T follicular helper cell (primary cell): ENCODE data around the gene MYB.

Experiments used
- DNase-seq: peaks from one replicate; pipeline ENCODE4 v3.0.0-alpha.2; 2020; ENCODE audit warnings: low read depth

Gene MYB

DNA sequence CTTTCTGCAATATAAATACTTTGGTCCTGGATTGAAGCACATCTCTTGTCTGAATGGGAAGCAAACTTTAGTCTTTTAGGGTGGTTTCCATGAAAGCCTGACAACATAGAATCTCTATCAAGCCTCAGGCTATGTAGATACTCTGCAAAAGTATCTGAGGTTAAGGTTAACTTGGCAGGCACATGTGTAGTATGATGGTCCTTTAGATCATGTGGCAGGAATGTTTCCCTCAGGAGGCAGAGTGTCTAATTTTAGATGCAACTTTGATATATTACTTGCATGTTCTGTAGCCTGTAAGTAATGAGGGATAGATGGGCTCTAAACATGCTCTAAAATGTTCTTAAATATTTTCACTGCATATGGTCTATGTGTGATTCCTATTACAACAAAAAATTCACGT lies 8.2 kb downstream of the MYB start:
- no peak for DNase-seq

DNA sequence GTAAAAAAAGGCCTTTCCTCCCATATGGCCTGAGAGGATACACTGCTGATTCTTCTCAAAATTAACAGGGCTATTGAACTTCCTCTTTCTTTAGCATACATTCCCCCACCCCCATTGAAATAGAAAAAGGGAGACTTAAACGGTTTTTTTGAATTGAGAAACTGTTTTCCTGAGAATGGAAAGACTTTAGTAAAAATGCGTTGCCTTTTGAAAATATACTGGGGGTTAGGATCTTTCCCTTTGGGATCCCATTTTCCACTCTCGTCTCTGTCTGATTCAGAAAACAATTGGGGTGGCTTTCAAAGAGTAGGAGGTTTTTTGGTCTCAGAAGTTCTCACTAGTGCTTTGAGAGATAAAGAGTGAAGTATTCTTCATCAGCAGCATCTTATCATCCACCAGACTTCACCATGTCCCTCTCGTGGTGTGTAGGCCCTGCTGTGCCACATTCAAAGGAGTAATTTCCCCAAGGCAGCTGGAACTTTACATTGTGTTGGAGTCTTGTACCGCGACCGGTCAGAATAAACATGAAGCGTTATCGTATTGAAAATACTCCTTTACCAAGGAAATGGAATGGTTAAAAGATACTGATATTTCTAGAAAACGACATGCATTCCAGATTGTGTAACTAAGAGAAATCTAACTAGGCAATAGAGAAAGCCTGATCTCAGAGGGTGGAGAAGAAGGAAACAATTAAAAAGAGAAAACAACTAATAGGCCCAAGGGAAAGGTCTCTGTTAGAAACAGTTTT lies 10.6 kb downstream of the MYB start:
- DNase-seq, result no peak

DNA sequence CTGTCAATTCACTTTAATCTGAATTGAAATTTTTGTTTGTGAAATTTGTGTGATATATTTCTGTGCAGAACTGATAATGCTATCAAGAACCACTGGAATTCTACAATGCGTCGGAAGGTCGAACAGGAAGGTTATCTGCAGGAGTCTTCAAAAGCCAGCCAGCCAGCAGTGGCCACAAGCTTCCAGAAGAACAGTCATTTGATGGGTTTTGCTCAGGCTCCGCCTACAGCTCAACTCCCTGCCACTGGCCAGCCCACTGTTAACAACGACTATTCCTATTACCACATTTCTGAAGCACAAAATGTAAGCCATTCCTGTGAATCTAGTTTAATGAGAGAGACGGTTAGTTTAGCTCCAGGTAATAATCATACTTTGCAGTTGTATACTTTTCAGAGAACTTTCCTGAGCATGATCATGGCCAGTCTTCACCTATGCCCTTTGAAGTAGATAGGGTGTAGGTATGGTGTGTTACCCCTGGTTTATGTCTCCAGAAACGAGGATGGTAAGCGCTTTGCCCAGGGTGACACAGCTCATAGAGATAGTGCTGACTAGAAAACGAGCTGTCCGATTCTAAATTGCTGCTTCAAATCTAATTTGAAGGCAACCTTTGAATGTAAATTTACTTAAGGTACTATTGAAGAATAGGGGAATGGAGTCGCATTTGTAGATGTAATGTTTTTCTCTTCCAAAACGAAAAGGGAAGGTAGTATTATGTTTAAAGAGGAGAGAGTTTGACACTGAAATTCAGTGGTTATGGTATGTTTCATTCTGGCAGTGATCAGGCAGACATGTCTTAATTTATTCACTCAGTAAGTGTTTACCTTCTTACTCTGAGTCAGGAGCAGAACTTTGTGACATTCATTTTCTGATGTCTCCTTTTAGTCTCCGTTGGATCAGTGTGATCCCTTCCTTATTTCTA lies 11.4 kb downstream of the MYB start:
- DNase-seq, result no peak

DNA sequence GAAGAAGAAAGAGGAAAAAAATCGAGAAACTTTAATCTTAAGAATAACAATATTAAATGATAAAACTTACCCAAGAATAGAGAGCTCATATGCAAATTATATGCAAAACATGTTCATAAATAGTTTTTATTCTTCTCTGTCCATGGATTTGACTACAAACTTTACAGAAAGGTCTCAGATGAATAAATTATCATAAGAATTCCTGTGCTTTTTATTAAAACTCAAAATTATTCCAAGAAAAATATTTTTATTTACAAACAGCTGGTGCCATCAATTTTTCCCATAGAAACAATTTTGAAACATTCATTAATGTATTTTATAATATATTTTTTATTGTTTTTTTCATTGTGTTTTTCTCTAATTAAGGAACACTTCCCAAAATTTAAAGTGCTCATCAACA lies 12.1 kb downstream of the MYB start:
- no peak for DNase-seq

DNA sequence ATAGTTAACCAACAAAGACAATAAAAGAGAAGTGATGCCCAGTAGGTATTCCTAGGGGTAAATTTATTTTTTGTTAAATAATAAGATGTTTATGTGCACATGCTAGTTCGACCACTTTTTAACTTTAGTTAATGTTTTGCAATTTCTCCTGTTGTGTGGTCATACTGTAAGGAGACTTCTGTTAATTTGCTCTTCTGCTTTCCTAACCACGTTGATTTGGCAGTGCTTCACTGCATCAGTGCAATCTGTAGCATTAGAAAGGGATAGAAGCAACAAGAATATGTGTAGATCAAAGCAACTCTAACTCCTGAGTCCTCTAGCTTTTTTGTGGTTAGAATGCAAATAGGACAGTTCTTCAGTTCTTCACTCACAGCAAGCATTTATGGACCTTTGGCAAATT lies 13.9 kb downstream of the MYB start:
- no peak for DNase-seq

DNA sequence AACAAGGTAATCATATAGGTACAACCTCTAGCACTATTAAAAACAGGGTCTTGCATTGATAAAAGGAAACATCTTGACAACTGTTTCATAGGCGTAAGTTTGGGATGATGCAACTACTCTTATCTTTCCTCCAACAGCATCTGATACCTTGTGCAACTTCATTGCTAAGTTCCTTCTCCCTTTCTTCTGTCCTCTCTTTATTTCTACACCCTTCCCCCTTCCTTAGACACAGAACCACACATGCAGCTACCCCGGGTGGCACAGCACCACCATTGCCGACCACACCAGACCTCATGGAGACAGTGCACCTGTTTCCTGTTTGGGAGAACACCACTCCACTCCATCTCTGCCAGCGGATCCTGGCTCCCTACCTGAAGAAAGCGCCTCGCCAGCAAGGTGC lies 14.4 kb downstream of the MYB start:
- DNase-seq, result no peak

DNA sequence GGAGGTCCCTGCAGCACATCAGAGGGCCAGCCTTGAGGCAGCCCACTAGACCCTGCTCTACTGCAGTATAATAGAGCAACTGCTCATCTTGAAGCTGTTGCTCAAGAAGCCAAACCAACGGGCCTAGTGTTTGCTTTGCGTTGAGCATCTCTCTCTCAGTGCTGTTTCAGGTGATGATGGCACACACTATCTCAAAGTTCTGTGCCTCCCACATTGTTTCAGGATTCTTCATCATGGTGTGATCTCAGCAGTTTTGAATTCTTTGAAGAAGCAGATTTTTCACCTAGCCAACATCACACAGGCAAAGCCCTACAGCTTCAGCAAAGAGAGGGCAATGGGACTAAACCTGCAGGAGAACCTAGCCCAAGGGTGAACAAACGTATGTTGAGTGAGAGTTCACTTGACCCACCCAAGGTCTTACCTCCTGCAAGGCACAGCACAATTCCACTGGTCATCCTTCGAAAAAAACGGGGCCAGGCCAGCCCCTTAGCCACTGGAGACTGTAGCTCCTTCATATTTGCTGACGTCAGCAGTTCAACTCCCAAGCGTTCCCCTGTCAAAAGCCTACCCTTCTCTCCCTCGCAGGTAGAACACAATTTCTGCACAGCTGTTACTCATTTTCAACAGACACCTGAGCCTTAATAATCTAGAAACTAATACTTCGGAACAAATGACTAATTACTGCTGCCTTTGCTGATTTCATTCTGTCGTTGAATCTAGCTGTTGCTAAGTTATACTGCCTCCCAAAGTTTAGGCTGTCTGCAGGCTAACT lies 15.8 kb downstream of the MYB start:
- DNase-seq, result no peak

DNA sequence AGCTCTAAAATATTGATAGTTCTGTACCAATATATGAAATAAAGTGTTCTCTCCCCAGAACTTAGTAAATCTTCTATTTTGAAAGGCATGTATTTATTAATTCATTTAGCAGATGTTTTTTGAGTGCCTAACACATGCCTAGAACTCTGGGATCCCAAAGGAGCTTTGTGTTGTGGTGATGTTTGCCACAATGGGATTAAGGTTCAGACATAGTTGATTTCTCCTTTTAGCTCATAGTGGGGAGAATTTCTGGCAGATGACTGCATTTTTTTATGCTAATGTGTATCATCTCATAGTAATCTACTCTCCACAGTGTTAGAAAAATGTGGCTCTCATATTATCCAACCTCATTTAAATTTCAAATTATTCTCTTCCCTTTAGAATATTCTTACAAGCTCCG lies 21.7 kb downstream of the MYB start:
- DNase-seq, result no peak

DNA sequence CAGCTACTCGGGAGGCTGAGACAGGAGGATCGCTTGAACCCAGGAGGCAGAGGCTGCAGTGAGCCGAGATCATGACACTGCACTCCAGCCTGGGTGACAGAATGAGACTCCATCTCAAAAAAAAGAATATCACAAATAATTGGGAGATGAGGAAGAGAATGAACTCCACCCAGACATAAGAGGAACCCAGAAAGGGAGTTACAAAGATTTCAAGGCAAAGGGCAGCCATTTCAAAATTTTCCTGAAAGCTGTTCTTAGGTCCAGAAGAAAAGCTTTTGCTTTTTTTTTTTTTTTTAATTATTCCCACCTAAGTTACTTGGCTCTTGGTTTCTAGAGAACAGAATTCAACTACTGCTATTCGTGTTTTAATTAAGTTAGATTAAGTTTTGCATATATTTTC lies 23.8 kb downstream of the MYB start:
- DNase-seq, result no peak

DNA sequence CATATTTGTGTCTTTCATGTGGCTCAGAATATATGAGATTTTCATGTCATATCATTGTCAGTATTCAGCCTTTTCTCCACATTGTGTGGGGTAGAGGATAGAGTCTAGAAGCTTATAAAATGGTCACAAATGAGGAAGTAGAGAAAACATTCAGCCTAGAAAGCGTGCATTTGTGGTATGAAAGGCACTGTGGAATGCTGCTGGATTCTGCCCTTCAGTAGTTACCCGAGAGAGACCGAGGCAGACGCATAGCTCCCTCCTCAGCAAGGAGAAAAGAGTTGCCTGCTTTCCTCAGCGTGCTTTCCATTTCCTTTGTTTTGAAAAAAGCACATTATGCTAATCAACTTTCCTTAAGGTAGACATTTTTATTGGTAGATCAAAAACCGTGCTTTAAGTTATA lies 28.7 kb downstream of the MYB start:
- DNase-seq, result no peak

DNA sequence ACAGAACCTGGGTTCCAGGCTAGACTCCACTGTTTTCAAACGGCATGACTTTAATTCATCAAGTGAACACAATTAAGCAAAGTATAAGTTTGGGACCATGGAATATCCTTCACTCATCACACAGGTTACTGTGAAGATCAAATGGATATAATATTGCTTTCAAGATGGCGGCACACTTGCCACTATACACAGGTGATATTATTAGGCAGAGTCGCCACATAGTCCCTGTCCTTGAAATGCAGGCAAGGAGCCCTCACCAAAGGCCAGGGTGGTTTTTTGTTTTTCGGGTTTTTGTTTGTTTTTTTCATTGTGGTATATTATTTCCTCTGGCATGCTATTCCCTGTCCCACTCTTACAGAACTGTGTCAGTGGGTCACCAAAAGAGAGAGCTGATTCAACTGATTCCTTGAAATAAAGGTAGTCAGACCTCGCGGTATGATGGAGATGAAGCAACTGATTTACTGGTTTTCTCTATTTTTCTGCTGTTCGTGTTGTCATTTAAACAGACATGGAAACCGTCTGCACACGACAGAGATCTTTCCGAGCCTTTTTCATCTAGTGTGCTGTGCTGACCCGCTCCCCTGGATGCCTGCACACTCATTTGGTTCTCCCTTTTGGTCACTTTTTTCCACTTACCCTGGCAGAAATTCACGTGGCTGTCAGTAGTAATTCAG lies 29.7 kb downstream of the MYB start:
- DNase-seq, result no peak

DNA sequence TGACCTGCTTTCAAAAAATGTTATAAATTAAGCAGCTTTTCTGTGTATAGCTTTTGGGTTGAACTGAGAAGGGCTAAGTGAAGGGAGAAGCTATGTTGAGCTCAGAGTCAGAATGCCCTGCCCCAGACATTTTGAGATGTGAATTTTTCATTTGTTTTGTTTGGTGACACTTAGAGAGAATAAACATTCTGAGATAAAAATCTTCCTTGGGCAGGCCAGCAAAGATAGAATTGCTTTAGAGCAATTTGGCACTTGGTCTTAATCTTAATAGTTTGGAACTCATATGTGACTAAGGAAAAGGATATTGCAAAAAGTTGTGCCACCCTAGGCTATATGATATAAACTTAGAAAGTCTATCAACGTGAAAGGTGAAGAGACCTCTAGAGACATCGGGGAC lies 30.2 kb downstream of the MYB start:
- no peak for DNase-seq

DNA sequence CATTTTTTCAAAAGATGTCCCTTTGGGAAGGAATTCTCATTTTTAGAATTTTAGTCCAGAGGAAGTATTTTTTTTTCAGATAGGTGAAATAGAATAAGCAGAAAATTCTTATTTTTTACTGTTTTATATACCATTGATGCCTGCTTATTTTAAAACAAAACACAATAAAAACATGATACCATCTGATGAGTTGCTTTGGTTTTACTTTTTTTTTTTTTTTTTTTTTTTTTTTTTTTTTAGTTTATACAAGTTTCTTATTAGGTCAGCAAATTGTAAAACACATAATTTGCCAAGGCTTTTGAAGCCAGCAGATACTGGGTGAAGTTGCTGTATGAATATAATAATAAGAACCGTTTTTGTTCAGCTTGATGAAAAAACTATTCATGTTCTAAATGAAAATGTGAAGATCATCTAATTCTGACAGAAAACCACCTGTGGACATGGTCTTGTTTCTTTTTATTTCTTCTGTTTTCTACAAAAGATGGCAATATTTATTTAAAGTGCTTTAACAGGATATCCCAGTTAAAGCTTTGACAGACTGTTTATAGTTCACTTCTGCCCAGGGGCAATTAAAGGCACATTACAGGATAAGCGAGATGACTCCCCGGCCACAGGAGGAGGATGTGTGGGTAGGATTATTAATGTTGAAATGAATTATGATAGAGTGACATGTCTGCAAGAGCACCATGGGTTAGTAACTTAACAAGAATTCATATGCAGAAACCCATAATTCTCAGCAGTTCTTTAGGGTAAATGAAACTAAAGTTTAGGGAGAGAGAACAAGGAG lies 31.1 kb downstream of the MYB start:
- DNase-seq, result no peak

DNA sequence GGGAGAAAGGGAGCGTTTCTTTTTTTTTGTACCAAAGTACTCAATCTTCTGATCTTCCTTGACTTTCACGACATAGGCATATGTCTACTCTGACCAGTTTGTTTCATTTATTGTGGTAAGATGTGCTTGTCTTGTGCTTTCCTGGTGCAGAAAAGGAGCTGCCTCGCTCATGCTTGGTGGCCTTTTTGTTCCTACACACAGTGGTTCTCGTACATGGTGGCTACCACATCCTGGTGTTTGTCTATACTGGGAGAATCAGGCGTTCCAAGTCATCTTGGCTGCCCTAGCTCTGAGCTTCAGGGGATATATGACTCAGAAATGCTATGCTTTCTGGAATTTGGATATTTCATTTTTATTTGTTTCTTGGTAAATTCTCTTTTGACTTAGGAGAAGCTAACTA lies 31.8 kb downstream of the MYB start:
- DNase-seq, result no peak

DNA sequence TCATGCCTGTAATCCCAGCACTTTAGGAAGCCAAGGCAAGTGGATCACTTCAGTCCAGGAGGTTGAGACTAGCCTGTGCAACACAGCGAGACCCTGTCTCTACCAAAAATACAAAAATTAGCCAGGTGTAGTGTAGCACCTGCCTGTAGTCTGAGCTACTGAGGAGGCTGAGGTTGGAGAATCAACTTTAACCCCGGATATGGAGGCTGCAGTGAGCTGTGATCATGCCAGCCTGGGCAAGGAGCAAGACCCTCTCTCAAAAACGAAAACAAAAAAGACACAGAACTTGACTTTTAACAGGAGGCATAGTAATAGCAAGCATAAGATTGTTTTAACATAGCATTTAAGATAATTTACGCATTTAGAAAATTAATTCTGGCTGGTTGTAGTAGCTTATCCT lies 32.5 kb downstream of the MYB start:
- no peak for DNase-seq

DNA sequence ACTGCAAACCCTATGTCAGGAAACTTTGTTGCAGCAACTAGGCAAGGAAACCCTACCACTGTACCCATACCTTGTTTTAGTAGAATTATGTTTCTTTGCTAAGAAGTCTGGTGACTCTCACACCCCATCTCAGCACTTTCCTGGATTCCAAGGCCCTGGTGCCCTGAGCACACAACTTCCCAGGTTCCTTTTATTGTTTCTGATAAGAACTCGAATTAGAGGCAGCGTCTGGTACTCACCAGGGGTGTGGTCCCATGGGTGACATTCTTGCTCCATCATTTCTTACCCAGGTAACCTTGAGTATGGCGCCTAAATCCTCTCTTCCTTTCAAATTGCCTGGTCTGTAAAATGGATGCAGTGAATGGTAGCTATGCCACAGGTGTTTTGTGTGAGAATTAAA lies 34.1 kb downstream of the MYB start:
- no peak for DNase-seq

DNA sequence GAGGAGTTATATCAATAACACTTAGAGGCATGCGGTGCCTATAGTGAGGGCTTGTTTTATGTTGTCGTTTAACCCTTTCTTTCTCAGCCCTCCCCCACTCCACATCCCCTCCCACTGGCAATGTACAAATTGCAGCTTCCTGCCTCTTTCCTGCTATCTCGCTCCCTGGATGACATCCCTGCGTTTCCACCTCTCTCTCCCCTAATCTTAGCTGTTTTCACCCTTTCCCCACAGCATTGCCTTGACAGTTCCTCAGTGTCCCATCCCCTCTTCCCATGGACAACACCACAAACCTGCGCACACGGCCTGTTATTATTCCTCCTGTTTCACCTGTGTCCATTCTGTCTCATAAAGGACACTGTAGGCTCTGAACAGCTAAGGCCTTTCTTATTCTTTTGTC lies 34.5 kb downstream of the MYB start:
- DNase-seq, result no peak

DNA sequence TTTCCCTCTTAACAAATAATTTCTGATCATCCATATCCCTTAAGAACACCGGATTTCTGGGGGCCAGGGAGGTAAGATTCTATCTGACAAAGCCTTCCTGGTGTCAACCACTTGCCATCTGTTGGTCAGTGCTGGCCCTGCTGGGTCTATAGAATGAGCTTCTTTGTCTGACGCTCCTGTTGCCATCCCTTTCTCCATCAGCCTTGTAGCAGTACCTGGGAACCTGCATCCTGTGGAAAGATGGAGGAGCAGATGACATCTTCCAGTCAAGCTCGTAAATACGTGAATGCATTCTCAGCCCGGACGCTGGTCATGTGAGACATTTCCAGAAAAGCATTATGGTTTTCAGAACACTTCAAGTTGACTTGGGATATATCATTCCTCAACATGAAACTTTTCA lies 36.6 kb downstream of the MYB start:
- DNase-seq, result no peak

DNA sequence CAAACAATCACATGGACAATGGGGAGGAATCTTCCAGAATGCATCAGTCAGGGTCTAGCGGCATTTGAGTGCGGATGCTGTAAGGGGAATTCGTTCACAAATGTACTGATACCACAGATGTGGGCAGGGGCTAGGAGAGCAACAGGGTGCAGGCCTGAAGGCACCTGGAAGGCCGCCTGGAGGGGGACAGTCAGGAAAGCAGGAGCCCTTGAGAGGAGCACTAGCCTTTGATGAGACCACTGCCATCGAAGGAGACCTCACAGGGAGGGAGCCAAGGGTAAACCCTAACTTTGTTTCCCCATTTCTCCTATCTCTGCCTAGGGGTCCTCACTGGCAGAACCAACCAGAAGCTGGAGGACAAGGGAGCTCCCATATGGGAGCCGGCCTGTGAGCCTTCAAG lies 38.2 kb downstream of the MYB start:
- DNase-seq, result no peak

DNA sequence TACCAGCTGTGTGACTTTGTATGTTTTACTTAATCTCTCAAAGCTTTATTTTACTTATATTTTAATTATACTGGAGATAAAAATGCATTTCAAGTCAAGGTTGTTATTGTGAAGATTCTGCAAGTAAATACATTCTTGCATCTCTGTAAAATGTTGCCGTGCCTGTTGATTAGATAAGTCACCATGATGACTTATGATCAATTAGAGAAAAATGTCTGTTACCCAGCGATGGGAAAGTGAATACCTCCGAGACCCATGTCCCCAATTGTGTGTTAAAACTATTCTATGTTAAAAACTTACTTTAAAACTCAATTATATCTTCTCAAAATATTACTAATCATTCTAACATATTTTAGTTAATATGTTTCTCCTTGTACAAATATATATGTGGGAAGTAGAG lies 39.9 kb downstream of the MYB start:
- no peak for DNase-seq

DNA sequence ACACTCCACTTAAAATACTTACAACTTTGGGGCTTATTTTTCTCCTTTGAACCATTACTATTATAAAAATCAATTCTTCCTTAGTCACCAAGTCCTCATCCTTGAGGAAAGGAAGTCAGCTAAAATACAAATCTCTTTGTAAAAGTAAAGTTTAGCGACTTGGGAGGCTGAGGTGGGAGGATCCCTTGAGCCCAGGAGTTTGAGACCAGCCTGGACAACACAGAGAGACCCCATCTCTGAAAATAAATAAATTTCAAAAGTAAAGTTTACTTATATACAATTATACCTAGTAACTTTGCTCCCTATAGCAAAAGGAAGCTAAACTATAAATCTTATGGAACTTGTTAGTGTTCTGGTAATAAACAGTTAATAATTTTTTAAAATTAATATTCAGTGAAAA lies 40.4 kb downstream of the MYB start:
- no peak for DNase-seq
